GM18517 (cell line): ENCODE measurements around the gene DSCAM.
"Not testable (repeated sequence)": the region's sequence is repeated elsewhere in the genome, so short reads cannot be mapped to it uniquely, and the experiment has no call there.

Source experiments
- ATAC-seq: cut with Tn5 transposase; IDR thresholded peaks from one replicate; pipeline ENCODE4 v1.9.1; 2021; ENCODE audit warnings: mild to moderate bottlenecking, moderate library complexity; ENCODE audit not compliant: unreplicated experiment

The DSCAM gene

DNA sequence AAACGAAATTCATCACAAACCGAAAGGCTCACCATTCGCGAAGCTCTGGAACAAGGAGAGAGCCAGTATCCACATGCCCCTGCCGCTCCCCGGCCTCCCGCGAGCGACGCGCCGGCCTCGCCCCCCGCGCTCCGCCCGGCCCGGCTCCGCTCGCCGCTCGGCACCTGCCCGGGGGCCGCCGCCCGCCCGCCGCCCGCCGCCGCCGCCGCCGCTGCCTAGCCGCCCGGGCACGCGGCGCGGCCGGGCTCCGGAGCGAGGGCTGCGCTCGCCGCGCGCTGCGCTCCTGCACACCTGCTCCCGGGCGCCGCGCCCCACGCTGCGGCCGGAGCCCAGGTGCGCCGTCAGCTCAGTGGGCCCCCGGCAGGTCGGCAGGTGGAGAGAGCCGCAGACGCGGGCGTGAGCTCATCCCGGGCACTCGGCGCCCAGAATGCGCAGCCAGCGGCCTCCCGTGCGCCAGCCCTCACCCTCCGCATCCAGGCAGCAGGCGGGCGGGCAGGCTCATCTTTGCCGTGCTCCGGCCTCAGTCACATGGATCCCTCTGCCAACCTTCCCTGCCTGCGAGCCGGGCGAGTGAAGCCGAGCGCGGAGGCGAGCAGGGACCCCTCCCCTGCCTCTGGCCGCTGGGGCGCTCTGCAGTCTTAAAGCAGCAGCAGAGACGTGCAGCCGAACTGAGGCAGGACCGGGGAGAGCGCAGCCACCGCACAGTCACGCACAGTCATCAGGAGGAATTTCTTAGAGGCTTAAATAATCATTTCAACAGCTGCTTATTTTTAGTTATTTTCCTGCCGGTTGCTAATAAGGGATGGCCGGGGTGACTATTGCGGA lies at the start of gene DSCAM:
TSS of gene DSCAM (minus strand) at position 572 of the 825 bp plus-strand sequence. CDS start at position 75, 497 bp downstream.
- ATAC-seq: no peak

GRCh38 chr21:40895697-40896096 lies 48.7 kb upstream of the DSCAM start:
- ATAC-seq: not testable (repeated sequence)

DNA sequence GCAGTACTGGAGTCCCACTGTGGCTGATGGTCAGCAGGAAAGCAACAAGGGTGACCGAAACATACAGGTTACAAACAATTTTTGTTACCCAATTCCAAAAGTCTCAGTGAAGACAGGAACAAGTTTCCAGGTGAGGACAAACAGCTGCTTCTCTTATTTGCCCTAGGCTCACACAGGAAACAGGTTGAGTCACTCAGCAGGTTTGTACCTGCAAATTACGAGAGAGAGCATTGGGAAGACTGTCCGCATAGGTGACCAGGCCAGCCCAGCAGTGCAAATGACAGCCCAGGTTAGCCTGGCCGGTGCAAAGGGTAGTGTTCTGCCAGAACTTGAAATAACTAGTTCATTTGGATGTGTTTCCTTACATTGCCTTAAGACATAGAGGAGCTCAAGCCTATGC lies 40.0 kb upstream of the DSCAM start:
- no peak for ATAC-seq

- ATAC-seq: no peak
Observed at GRCh38 chr21:40886006-40886405, 39.0 kb upstream of the DSCAM start.

- ATAC-seq: no peak
Observed at GRCh38 chr21:40882192-40882915, 35.4 kb upstream of the DSCAM start.

DNA sequence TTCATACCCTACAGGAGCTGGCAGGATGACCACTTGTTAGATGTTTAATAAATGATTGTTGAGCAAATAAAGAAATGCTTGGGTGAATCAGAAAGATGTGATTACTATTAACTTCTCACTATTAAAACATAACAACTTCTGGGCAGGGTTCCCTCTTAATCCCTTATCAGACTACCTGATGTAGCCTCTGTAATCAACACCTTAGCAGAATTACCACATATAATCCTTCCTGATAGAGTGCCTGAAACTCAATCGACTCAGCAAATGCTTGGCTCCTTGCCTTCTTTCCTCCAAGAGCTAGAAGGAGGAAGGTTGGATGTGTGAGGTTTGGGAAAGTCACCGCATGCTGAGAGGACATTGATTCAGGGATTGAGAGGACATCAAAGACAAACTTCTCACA lies 34.8 kb upstream of the DSCAM start:
- ATAC-seq: no peak

DNA sequence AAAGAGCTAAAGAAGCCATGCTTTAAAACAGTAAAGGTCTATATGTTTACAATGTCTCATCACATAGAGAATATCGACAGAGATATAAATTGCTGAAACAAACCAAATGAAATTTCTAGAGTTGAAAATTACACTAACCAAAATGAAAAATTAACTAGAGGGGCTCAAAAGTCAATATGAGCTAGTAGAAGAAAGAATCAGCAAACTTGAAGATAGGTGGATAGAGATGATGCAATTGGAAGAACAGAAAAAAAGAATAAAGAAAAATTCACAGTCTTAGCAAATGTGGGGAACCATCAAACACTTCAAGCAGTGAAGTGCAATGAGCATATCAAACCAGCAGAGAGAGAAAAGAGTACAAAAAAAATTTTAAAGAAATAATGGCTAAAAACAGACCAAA lies 24.1 kb upstream of the DSCAM start:
- ATAC-seq: no peak

DNA sequence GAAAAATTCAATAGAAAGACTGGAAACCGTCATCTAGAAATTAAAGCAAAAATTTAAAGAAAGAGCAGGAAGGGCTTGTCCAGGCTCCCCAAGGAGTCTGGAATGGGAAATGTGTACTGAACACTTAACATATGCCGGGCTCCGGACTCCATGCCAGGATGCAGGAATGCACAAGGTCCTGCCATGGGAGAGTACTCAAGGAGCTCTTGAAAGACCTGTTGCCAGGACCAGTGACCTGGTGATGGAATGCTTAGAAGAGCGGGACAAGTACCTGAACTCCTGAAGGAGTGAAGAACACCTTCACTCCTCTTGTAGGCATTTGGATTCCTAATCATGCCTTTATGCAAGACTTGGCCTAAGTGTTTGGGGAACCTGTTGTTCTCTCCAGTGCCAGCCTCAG lies 16.9 kb upstream of the DSCAM start:
- ATAC-seq: no peak

- no peak for ATAC-seq
Observed at GRCh38 chr21:40858517-40858916, 11.6 kb upstream of the DSCAM start.

DNA sequence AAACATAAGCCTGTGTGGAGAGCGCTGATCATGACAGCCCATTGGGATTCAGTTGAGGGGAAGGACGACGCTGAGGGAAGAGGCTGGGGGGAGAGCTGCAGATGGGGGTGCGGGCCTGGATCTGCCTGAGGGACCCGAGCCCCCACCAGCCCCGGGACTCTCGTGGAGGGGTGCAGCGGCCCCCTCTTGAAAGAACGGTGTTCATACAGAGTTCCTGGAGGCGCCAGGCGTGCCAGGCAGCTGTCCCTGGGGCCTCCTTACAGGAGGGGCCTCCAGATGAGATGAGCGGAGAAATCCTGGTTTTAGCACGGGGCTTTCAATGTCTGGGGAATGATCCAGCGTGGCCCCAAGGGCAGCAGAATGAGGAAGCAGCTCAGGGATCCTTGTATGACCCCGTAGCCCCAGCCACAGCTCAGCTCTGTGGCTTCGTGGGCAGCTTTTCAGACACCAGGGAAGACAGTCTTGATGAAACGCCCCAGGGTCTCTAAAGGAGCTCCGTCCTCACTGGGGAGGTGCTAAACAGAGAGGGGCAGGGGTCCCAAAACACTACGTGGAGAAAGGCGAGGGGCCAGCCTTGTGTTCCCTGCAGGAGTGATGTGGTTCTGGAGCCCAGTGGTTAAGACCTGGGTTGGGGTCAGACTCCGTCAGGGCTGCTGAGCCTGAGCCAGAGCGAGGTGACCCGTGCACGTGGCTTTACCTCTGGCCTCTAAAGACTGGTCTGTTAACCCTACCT lies 7.2 kb upstream of the DSCAM start:
- ATAC-seq: no peak

- ATAC-seq: no peak
Observed at GRCh38 chr21:40852563-40852962, 5.6 kb upstream of the DSCAM start.

DNA sequence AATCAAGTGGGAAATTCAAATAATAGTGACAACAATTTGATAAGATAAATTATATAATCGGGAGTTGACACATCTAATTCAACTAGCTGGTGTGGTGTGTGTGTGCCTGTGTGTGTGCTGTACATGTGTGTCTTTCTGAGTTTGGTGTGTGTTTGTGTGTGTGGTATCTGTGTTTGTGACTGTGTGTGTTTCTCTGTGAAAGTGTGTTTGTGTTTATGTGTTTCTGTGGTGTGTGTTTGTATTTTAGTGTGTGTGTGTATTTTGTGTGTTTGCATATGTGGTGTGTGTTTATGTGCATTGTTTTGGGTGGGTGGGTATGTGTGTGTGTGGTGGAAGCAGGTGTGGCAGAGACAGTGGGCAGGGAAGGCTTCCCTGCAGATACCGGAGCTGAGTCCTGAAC lies 4.8 kb upstream of the DSCAM start:
- no peak for ATAC-seq

DNA sequence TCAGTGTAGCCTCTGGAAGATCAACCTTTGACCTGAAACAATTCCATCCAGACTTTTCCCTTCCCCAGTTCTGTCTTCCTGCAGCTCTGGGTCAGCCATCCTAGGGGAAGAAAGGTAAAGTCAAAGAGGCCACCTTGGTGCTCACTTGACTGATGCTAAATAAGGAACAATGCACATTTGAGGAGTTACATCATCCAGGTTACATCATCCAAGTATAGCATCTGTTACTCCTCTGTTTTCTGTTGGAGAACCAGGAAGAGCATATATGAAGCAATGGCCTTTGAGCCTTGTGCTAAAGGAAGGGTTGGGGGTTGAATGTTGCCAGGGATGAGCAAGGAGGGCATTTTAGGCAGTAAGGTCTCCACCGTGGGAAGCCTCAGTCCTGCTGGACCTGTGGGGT lies 3.1 kb upstream of the DSCAM start:
- ATAC-seq: no peak

GRCh38 chr21:40847951-40848350 lies 993 bp upstream of the DSCAM start:
- ATAC-seq: no peak

- no peak for ATAC-seq
Observed at GRCh38 chr21:40846103-40846502, 855 bp downstream of the DSCAM start.

GRCh38 chr21:40845441-40845995 lies 1.4 kb downstream of the DSCAM start:
- ATAC-seq: no peak

GRCh38 chr21:40844935-40845334 lies 2.0 kb downstream of the DSCAM start:
- no peak for ATAC-seq

DNA sequence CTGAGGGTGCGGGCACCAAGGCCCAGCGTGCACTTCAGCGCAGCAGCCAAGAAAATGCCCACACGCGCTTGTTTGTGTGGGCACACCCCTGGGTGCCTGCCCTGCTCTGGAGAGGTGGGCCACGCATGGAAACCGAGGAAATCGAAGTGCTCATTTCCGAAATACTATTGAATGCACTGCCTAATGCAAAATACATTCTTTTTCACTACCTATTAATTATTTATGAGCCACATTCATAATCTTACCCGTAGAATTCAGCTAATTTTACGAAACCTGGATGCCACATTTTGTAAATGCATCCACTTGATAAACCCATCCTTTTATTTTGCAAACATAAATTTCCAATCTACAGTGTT lies 4.8 kb downstream of the DSCAM start:
- ATAC-seq: no peak

DNA sequence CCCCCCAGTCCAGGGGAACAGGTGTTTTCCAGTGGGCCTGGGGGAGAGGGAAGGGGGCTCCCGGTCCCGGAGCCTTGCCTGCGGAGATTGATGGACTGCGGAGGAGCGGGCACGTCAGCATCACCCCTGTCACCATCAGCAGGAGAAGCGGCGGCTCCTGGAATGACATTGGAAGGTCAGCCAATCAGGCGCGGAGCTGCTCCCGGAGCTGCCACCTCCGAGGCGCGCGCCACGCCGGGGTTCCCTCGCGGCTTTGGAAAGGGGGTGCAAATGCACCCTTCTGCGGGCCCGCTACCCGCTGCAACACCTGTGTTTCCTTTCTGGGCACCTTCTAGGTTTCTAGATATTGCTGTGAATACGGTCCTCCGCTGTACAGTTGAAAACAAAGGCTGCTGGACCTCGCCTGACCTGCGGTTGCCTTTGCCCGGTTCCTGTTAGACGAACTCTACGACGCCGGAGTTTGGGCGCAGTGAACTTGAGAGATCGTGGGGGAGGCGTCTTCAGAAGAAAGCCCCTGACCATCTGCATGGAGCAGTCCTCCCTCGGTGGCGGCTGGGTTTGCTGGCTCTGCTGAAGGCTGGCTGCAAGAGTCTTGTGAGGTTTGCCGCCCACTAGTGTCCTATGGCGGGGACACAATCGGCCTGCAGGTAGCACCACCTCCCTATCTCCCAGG lies 5.3 kb downstream of the DSCAM start:
- no peak for ATAC-seq

GRCh38 chr21:40840401-40841125 lies 6.4 kb downstream of the DSCAM start:
- ATAC-seq: no peak
